Activated CD8-positive, alpha-beta memory T cell treated with anti-CD3 and anti-CD28 coated beads, Interleukin-2, amount 50 U/mL, for 24 hours (primary cell): ENCODE measurements around the gene THADA.
"Not testable (repeated sequence)": the region's sequence is repeated elsewhere in the genome, so short reads cannot be mapped to it uniquely, and the experiment has no call there.

Experiments
- DNase-seq: peaks from one replicate; pipeline ENCODE4 v3.0.0-alpha.2; 2020; ENCODE audit errors: extremely low read depth

THADA gene

DNA sequence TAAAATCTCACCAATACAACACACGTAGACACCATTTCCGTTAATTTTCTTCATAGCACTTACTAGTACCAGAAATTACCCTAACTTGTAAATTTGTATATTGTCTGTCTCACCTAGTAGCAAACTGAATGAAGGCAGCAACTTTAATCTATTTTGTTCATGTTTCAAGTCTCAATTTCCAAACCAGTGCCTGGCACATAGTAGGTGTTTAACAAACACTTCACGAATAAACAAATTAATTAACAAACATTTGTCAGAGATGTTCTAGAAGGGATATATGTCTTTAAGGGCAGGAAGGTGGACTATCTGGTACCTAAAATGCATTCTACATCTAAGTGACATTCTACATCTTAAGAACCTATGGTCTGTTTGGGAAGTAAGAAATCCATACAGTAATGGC, 963 bp downstream of the THADA start:
- DNase-seq: no peak

DNA sequence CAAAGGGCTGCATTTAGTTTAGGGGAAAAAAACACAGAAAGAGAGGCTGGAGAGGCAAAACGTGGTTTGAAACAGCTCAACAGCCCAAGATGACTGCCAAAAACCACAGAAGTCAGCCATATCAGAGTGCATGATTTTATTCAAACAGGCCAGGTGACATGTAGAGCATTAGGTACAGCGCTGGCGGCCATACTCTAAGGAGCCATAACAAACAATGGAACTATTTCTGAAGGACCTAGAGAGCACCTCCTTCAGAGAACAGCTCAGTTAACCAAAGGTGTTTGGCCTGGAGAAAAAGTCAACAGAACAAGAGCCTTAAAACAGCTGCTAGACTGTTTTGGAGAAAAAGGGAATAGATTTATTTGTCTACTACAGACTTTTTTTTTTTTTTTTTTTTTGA, 2.6 kb downstream of the THADA start:
- no peak for DNase-seq

DNA sequence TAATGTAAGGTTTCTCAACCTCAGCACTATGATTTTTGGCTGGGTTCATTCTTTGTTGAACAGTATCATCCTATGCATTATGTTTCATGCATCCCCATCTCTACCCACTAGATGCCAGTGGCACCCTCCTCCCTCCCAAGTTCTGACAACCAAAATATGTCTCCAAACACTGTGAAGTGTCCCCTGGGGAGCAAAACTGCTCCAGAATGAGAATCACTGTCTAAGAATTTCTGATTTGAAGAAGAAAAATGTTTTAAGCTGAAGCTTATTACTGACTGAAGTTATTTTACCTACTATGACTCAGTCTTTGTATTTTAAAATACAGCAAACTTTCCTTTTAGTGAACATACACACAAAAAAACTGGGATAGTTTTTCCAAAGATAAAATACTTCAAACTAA, 3.4 kb downstream of the THADA start:
- DNase-seq: no peak

DNA sequence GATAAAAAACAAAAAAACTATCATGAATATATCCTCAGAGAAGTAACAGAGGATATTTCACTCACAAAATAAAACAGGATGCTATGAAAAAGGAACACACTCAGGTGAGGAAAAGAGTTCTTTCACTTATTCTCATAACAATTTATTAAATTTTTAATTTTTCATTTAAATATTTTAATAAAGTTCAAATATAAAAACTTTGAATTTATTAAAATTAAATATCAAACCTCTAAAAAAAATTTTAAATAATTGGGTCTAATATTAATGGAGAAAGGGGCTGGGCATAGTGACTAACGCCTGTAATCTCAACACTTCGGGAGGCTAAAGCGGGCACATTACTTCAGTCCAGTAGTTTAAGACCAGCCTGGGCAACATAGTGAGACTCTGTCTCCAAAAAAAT, 10.1 kb downstream of the THADA start:
- no peak for DNase-seq

DNA sequence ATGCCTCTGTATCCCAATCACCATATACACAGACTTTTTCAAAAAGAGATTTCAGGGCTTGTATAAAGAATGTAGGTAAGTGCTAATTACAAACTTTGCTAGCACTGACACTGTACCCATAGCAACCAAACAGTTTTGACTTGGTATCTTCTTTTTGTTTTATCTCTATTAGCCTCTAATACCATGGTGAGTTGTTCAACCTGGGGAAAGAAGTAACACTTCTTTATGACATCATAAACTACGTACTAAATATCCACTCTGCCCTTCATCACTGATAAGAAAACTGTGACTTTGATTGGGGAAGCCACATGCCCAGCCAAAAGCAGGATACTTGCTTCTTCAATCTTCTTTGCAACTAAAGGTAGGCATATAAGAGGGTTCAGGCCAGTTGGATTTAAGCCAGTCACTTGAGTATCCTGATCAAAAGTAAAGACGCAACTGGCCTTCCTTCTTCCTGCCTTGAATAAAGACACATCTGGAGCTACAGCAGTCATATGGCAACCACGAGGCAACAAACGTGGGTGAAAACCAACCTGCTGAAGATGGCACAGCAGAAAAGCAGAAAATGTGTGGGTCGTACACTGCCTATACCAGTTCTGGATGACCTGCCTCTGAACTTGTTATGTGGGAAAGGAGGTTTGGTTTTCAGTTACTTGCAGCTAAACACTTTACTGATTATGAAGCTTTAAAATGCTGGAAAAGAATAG, 16.4 kb downstream of the THADA start:
- DNase-seq: no peak

DNA sequence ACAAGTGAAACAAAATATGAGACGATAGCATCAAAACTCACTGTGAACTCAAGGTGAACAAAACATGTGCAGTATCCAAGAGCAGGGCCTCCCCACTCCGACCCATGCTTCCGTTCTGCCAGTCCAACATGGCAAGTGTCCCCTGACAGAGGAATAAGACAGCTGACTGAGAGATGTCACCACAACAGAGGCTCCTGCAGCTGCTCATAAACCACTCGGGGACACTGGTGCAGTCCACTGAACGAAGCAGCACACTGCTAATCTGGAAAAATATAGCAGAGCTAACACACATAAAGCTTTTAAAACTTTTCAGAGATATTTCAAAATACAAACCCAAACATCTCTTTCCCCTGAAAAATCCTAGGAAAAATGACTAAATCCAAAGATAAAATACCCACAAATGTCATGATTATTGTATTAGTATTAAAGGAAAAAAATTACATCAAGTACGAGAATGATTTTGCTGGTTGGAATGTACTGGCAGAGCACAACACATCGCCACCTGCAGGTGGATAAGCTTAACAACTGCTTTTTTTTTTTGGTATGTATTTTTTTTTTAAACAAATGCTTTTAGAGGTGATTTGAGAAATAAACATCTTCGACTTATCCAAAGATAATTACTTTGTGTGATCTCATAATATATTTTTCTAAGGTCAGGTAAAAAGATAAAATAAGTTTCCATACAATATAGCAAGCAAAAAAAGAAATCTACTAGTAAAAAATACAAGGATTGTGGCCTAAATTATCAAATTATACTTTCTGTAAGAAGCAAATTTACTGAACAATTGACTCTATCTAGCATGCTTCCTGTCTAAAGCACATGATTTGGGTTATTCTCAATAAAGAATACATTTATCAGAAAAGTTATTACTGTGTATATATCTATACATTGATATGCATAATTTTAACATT, 18.6 kb downstream of the THADA start:
- no peak for DNase-seq

DNA sequence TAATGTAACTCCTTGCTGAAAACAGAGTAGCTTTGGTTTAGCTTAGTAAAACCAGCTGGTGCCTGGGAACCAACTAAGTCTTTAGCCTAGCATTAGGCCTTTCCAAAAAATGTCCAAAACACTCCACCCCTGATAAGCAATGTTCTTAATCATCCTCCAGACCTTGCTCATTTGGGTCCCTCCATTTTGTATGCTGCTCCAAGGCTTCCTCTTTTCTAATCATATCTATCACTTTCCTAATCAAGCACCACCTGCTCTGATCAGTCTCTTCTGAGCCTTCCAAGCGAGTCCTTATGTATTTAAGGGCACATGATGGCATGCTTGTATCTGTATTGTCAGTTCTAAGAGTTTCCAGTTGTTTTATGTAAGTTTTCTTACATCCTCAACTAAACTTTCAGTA, 23.6 kb downstream of the THADA start:
- no peak for DNase-seq

DNA sequence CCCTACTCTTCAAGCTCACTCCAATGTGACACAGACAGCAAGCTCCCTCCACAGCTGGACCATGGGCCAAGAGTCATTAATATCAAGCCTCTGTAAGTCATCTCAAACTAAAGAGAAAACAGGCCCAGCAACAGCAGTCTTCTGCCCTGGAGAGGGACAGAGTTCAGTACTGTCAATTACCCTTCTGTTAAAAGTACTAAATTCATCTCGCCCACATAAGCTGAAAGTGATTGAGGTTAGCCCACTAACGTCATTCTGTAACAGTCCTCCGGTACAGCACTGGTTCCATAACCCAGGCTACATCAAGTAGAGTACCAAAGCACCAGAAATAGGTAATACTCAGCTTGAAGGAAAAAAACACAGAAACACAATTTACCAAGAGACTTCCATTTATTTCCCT, 25.9 kb downstream of the THADA start:
- no peak for DNase-seq

DNA sequence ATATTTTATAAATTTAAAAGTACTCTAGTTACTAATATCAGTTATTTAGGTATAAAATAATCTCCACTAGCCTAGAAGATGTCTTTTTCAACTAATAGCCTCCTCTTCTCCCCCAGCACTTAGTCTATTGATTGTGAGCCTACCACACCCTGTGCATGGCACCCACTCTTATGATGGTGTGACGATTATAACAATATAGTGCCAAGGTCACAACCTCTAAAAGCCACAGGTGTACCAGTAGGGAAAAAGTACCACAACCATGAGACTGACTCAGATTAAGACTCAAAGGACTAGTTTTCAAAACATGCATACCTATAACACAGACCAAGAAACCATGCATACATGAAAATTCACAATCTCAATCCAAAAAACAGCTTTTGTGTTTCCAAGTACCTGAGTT, 27.6 kb downstream of the THADA start:
- DNase-seq: no peak

DNA sequence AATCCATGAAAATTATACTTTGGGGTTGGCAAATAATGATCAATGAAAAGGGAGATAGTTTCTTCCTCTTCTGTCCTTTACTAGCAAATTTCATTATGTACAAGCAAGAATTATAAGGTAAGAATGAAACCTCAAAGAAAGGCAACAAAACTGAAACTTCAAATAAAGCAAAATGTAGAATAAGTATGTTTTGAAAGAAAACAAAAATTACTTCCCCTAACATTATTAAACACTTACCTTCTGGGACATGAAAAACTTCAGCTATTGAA, 29.4 kb downstream of the THADA start:
- DNase-seq: no peak

DNA sequence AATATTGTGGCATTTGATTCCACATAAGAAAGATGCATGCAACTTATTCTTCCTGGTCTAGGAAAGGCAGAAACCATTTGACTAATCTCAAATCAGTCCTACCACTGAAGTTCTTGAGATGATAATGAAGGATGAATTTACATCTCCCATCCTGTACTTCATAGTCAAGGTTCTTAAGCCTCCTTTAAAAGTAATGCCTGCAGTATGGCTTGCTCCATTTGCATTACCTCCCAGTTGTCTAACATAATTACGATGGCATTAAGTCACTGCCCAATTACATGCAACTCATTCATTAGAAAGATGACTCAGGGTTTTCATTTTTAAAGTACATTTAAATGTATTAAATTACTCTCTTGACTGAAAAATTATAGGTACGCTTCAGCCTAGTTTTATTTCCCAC, 32.2 kb downstream of the THADA start:
- no peak for DNase-seq

DNA sequence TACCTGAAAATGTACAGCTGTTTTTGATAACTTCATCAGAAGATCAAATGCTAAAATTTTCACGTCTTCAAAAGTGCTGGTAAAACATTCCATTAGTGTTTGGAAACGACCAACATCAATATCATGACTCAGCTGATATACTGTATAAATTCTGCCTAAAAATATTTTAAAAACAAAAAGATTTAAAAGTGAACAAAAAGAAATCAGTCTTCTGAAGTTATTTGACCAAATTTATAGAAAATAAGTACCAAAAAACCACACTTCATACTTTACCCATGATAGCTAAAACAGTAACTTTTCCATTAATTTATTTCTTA, 35.6 kb downstream of the THADA start:
- DNase-seq: no peak

DNA sequence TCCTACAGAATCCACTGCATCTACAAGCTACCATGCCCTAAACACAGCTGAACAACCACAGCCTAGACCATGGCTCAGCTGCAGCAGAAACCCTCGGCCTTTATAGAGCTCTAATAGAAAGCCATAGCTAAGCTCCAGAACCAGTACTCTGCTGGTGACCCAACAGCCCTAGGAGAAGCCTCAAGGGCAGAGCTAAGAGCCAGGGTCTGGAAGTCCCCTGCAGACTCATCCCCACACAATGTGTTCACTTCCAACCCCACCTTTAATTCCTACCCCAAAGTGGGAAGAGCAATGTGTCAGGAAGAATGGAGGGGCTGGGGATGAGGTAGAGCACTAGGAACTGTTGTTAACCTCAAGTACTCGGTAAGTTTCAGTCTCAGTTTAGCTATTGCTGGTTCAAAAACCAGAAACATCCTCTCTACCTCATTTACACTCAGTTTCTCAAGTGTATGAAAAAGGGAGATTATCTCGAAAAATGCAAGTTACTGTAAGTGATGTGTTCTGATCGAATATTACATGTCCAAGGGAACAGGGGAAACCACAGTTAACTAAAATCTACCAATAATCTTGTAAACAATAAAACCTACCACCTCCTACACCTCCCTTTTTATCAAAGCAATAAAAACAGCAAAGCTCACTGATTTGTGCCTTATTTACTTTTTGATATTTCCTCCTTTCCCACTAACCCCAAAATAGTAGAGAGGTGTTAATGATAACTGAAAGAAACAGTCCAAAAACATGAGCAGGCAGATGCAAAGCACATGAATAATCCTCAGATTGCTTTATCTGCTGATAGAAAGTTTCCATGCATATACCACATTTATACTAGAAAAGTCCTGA, 36.2 kb downstream of the THADA start:
- no peak for DNase-seq

DNA sequence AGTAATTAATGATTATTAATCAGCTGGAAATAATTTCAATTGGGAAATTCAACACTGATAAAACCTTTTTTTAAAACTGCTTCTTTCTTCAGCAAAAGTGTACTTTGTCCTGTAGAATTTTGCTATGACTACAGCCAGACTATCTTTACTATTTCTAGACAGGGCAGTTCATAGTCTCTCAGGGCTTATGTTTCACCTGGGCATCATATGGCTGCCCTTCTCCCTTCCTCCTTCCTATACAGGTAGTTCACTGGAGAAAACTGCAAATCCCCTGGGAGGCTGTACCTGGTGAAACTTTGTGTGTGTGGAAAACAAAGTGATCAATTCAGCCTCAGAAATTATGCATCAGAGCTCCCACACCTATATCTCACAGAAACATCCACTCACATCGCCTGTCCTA, 38.6 kb downstream of the THADA start:
- DNase-seq: no peak

DNA sequence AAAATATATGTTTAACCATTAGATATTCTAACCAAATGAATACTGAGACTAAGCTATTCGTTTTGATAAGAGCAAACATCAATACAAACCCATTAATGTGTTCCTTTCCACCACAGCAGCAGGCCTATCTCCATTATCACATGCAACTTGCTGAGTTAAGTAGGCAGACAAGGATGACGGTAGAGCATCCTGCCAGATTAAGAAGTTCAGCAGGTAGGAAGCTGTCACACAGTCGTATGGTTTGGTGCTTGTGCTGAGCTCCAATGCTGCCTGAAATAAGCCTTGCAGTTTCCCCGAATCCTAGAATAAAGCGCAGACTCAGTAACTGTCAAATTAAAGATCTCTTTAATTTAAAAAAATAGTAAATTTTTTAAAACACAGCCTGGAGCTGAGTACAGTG, 39.6 kb downstream of the THADA start:
- no peak for DNase-seq

DNA sequence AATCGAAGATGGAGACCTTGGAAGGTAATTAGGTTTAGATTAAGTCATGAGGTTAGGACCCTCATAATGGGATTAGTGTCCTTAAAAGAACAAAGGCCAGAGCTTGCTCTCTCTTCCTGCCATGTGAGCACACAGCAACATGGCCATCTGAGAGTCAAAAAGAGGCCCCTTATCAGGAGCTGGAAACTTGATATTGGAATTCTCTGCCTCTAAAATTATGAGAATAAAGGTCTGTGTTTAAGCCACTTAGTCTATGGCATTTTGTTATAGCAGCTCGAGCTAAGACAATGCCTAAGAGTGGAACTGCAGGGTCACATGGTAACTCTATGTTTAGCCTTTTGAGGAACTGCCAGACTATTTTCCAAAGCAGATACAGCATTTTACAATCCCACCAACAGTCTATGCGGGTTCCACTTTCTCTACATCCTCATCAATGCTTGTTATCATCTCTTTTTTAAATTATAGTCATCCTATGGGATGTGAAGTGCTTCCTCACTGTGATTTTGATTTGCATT, 42.4 kb downstream of the THADA start:
- no peak for DNase-seq

DNA sequence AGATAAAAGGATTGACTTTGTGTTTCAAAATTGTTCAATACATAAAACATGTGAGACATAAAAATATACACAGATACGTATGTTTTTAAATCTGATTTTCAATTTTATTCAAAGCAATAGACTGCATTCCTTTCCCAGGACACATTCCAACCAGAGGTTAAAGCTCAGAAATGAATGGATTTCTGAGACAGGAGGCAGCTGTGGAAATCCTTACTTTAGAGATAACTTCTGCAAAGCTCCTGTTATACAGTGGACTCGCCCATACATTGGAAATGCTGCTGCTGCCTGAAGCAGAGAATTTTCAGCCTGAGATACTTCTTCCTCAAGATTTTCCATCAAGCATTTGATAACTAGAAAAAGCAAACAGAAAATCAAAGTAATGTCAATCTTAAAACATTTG, 43.8 kb downstream of the THADA start:
- no peak for DNase-seq

DNA sequence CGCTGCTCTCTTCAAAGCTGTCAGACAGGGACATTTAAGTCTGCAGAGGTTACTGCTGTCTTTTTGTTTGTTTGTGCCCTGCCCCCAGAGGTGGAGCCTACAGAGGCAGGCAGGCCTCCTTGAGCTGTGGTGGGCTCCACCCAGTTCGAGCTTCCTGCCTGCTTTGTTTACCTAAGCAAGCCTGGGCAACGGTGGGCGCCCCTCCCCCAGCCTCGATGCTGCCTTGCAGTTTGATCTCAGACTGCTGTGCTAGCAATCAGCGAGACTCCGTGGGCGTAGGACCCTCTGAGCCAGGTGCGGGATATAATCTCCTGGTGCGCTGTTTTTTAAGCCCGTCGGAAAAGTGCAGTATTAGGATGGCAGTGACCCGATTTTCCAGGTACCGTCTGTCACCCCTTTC, 47.5 kb downstream of the THADA start:
- not testable (repeated sequence) for DNase-seq

DNA sequence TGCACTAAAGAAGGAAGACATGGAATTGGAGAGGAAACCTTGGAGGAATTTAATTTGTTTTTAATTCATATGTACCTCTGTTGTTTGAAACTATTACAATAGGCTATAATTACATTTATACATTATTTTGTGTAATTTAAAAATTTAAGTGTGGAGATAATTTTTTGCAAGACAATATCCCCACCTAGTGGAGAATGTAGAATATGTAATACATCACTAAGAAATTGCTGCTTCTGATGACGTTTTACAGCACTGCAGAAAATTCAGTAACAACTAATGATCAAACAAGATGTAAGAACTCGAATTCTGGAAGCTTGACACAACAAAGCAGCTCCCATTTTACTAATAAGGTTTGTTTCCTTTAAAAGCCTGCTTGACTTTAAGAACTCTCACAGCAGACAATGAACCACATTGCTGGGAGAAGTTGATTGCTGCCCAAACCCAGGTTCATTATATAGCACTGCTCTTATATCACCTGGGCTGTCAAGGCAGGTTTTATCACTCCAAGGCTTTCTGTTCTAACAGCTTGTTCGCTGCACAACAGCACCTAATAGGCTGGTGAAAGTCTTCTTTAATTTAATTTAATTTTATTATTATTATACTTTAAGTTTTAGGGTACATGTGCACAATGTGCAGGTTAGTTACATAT, 53.4 kb downstream of the THADA start:
- DNase-seq: no peak

DNA sequence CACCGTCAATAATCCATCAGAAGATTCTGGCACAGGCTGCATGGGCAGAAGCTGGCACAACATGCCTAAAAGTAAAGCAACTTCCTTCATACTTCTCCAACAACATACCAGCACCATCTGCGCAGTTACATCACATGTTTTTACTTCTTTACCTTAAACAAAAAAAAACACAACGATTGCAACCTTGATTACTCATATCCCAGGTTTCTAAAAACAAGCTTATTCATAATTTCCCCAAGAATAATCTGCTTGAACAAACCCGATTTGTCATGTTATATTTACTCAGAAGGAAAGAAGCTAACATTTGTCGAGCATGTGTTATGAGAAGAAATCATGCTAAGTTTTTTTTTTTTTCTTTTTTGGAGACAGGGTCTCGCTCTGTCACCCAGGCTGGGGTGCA, 54.7 kb downstream of the THADA start:
- DNase-seq: no peak

DNA sequence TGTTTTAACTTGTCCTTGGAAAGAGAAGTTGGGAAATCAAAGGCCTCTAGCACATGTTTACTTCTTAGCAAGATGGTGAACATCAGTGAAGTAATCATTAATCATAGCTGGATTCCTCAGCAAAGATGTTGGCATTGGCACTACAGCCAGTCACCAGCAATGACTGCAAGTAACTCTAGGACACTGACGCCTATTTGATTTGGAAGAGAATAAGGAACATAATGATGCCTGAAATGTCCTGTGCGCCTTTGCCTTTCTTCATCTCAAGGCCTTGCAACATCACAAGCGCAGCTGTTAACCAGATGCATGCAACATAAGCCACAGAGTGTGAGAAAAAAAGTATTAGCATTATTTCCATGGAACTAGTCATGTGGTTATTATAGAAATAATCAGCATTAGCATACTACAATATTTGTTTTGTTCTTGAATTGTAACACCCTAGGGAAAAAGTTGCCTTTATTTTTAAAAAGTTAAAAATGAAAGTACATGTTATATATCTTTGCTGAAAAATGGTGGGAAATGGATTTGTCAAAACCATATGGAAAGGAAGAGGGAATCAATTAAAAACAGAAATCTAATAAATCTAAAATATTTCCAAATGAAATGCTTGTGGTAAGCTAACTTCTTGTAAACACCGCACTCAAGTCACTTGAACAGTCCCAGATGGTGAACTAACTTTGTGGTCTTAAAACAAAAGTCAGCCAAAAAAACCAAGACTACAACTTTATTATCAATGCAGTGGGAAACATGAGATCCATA, 55.6 kb downstream of the THADA start:
- no peak for DNase-seq
